ENCODE results near the gene TAMM41. TPM values are rescaled to one million over a fixed set of nuclear protein-coding genes. Genes with fewer than 3 reads are reported as not detected.

TAMM41 gene
- total and polyA plus RNA-seq, 10 of the 15 experiments (the other 5 are each of a cell fraction or from before 2014, with no cell fraction given), result 10.4 to 36.6 (median 18.3) TPM

DNA sequence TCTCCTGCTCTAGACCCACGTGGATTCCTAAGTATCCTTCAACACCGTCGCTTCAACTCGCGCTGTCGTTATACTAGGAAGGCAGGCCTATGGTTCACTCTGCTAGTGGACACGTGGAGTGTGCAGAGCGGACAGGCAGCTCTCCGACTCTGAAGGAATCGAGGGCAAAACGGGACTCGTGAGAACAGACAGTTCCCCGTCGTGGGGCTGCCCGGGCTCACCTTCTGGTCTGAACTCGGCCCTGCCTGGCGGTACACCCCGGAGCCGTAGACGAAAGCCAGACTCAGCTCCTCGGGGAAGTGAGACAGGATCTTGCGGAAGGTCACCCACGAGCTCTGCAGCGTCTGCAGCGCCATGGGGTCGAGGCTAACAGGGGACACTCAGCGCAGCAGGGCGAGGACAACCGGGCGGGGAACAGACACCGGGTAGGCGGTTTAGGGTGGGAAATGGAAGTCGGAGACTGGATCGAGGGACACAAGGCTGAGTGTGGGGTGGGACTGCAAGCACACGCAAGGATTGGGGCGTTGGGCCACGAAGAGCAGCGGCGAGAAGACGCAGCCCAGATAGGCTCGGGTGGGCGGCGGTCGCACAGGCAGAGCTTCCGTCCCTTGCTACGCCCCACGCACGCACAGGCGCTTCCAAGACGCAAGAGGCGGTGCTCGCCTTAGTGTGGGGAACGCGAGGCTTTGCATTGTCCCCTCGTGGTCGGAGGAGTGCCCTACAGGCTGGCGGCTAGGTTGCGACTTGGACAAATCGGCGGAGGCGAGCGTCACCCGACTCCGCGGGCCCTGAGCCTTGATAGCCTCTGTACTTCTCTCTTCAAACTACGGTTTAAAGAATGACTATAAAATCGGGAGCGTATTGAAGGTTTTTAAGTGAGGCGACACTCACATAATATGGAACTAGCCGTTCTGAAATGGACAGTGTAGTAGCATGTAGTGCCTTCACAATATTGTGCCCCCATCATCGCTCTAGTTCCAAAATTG lies at the start of gene TAMM41 (continued):
- TF ChIP-seq EED (IDR thresholded peaks at IDR 0.05; ENCODE audit: low read depth) (no peak), GATAD2B (conservative IDR thresholded peaks at IDR 0.05; ENCODE audit: low read depth) (peak; percentile 26; the same call in 1 of the 2 replicates), YY1 (IDR thresholded peaks at IDR 0.05; ENCODE audit: low read depth, low read length) (peak; percentile 69), STAT3 (IDR thresholded peaks at IDR 0.05; ENCODE audit: low read depth, low read length) (no peak), NBN (IDR thresholded peaks at IDR 0.05) (peak; percentile 85), SIX5 (IDR thresholded peaks at IDR 0.05; ENCODE audit: low read depth, low read length, severe bottlenecking) (peak; percentile 47), NFXL1 (IDR thresholded peaks at IDR 0.05; ENCODE audit: borderline replicate concordance) (no peak), KDM1A (IDR thresholded peaks at IDR 0.05; ENCODE audit: borderline replicate concordance) (no peak), SMAD5 (IDR thresholded peaks at IDR 0.05; ENCODE audit: low read depth) (peak; percentile 89), FOXK2 (IDR thresholded peaks at IDR 0.05) (no peak), SMC3 (IDR thresholded peaks at IDR 0.05; ENCODE audit: borderline replicate concordance, low read length) (peak; percentile 33), CHD1 (IDR thresholded peaks at IDR 0.05; ENCODE audit: low read depth, low read length) (no peak), BMI1 (IDR thresholded peaks at IDR 0.05; ENCODE audit: borderline replicate concordance) (no peak), CBFB (IDR thresholded peaks at IDR 0.05; ENCODE audit: low read depth) (peak; percentile 80; the same call in 1 of the 2 replicates), RB1 (IDR thresholded peaks at IDR 0.05; ENCODE audit: borderline replicate concordance) (peak; percentile 70; the same call in 1 of the 2 replicates), SMARCA5 (IDR thresholded peaks at IDR 0.05) (peak; percentile 94), SMAD1 (IDR thresholded peaks at IDR 0.05; ENCODE audit: low read depth, partially characterized antibody) (no peak), ETV6 (conservative IDR thresholded peaks at IDR 0.05 in 1 of 2, IDR thresholded peaks at IDR 0.05 in 1 of 2; ENCODE audit: borderline replicate concordance in 1 of 2, low read depth in 1 of 2) (no peak; a peak in 1 of 4 replicates), YBX1 (IDR thresholded peaks at IDR 0.05) (no peak), CREB1 (IDR thresholded peaks at IDR 0.05; ENCODE audit: low read depth) (peak; percentile 86), IKZF1 (conservative IDR thresholded peaks at IDR 0.05) (peak; percentile 83), BACH1 (IDR thresholded peaks at IDR 0.05; ENCODE audit: borderline replicate concordance) (peak; percentile 49)
- TF ChIP-seq, protein P1, sequence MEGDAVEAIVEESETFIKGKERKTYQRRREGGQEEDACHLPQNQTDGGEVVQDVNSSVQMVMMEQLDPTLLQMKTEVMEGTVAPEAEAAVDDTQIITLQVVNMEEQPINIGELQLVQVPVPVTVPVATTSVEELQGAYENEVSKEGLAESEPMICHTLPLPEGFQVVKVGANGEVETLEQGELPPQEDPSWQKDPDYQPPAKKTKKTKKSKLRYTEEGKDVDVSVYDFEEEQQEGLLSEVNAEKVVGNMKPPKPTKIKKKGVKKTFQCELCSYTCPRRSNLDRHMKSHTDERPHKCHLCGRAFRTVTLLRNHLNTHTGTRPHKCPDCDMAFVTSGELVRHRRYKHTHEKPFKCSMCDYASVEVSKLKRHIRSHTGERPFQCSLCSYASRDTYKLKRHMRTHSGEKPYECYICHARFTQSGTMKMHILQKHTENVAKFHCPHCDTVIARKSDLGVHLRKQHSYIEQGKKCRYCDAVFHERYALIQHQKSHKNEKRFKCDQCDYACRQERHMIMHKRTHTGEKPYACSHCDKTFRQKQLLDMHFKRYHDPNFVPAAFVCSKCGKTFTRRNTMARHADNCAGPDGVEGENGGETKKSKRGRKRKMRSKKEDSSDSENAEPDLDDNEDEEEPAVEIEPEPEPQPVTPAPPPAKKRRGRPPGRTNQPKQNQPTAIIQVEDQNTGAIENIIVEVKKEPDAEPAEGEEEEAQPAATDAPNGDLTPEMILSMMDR (IDR thresholded peaks at IDR 0.05 in 2 of 3, conservative IDR thresholded peaks at IDR 0.05 in 1 of 3; ENCODE audit: control insufficient read depth in 2 of 3, extremely low read depth in 1 of 3, insufficient read depth in 1 of 3, low read depth in 3 of 3, low read length in 3 of 3), result peak; percentile 86 to 98 (median 88); a peak in 5 of 6 replicates
- TF ChIP-seq, protein P2, sequence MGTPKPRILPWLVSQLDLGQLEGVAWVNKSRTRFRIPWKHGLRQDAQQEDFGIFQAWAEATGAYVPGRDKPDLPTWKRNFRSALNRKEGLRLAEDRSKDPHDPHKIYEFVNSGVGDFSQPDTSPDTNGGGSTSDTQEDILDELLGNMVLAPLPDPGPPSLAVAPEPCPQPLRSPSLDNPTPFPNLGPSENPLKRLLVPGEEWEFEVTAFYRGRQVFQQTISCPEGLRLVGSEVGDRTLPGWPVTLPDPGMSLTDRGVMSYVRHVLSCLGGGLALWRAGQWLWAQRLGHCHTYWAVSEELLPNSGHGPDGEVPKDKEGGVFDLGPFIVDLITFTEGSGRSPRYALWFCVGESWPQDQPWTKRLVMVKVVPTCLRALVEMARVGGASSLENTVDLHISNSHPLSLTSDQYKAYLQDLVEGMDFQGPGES (IDR thresholded peaks at IDR 0.05), result no peak
- TF ChIP-seq, protein P3, sequence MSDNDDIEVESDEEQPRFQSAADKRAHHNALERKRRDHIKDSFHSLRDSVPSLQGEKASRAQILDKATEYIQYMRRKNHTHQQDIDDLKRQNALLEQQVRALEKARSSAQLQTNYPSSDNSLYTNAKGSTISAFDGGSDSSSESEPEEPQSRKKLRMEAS (IDR thresholded peaks at IDR 0.05; ENCODE audit: low read depth, low read length), result peak; percentile 86
- TF ChIP-seq, protein P4, sequence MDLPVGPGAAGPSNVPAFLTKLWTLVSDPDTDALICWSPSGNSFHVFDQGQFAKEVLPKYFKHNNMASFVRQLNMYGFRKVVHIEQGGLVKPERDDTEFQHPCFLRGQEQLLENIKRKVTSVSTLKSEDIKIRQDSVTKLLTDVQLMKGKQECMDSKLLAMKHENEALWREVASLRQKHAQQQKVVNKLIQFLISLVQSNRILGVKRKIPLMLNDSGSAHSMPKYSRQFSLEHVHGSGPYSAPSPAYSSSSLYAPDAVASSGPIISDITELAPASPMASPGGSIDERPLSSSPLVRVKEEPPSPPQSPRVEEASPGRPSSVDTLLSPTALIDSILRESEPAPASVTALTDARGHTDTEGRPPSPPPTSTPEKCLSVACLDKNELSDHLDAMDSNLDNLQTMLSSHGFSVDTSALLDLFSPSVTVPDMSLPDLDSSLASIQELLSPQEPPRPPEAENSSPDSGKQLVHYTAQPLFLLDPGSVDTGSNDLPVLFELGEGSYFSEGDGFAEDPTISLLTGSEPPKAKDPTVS (IDR thresholded peaks at IDR 0.05; ENCODE audit: low read depth, low read length), result no peak

All from GM12878 (cell line).